ENCODE data around the gene ZNF805.
"Not testable (repeated sequence)": the region's sequence is repeated elsewhere in the genome, so short reads cannot be mapped to it uniquely, and the experiment has no call there.

ZNF805 gene

GRCh38 chr19:57240311-57241090 lies at the start of gene ZNF805:
TSS of gene ZNF805 (plus strand) at chr19:57240632. CDS start at chr19:57240892, 260 bp downstream.
- peak; percentile 82 for DNase-seq

GRCh38 chr19:57191141-57192076 lies 49.0 kb upstream of the ZNF805 start, which contains the start of gene ZNF264:
TSS of gene ZNF264 (plus strand) at chr19:57191500. CDS start at chr19:57191914, 414 bp downstream.
- peak; percentile 16 for DNase-seq

GRCh38 chr19:57192077-57192420 lies 48.4 kb upstream of the ZNF805 start:
- no peak for DNase-seq

GRCh38 chr19:57192993-57193392 lies 47.4 kb upstream of the ZNF805 start:
- no peak for DNase-seq

GRCh38 chr19:57197874-57198273 lies 42.6 kb upstream of the ZNF805 start:
- DNase-seq: not testable (repeated sequence)

GRCh38 chr19:57202160-57202559 lies 38.3 kb upstream of the ZNF805 start:
- no peak for DNase-seq

- DNase-seq: no peak
Measured at GRCh38 chr19:57210381-57210780, 30.1 kb upstream of the ZNF805 start.

- DNase-seq: no peak
Measured at GRCh38 chr19:57212109-57212508, 28.3 kb upstream of the ZNF805 start.

GRCh38 chr19:57227502-57227901 lies 12.9 kb upstream of the ZNF805 start:
- no peak for DNase-seq

- DNase-seq: no peak
Measured at GRCh38 chr19:57231686-57232085, 8.7 kb upstream of the ZNF805 start.

GRCh38 chr19:57233207-57233606 lies 7.2 kb upstream of the ZNF805 start:
- no peak for DNase-seq

- DNase-seq: no peak
Measured at GRCh38 chr19:57239982-57240310, 486 bp upstream of the ZNF805 start.

GRCh38 chr19:57241176-57241575 lies 744 bp downstream of the ZNF805 start:
- DNase-seq: no peak

- no peak for DNase-seq
Measured at GRCh38 chr19:57242821-57243220, 2.4 kb downstream of the ZNF805 start.

GRCh38 chr19:57244513-57244912 lies 4.1 kb downstream of the ZNF805 start:
- no peak for DNase-seq

GRCh38 chr19:57245066-57245465 lies 4.6 kb downstream of the ZNF805 start:
- DNase-seq: no peak

GRCh38 chr19:57245959-57246358 lies 5.5 kb downstream of the ZNF805 start:
- DNase-seq: no peak

GRCh38 chr19:57248646-57249045 lies 8.2 kb downstream of the ZNF805 start:
- no peak for DNase-seq

GRCh38 chr19:57249329-57249728 lies 8.9 kb downstream of the ZNF805 start:
- no peak for DNase-seq

- not testable (repeated sequence) for DNase-seq
Measured at GRCh38 chr19:57253767-57254166, 13.3 kb downstream of the ZNF805 start.

GRCh38 chr19:57262044-57262443 lies 21.6 kb downstream of the ZNF805 start:
- DNase-seq: no peak

GRCh38 chr19:57263244-57263741 lies 22.9 kb downstream of the ZNF805 start:
- DNase-seq: no peak

GRCh38 chr19:57267291-57267690 lies 26.9 kb downstream of the ZNF805 start:
- DNase-seq: no peak

Data from NCI-H1694 (cell line).